Cardiac muscle cell (in vitro differentiated cells and primary cell): Measurements from ENCODE around the gene APBB2. TPM values are rescaled to one million over a fixed set of nuclear protein-coding genes. Genes with fewer than 3 reads are reported as not detected.

Experiments
- DNase-seq, 2 donors: peaks; one replicate each; pipeline versions ENCODE4 v3.0.0 to v3.0.0-alpha.2; 2010 to 2017; ENCODE audit warnings: low read depth in 1 of 2, low spot score in 1 of 2
- H3K27ac ChIP-seq: fragments of 200-600 bp; sonication (generic); 2 replicates; pipeline ENCODE4 v1.5.1; 2016
- H3K27me3 ChIP-seq: fragments of 200-600 bp; sonication (generic); 2 replicates; pipeline ENCODE4 v1.6.0; 2016; ENCODE audit warnings: control low read depth
- H3K36me3 ChIP-seq: fragments of 200-600 bp; sonication (generic); 2 replicates; pipeline ENCODE4 v1.5.1; 2016; ENCODE audit warnings: control low read depth
- H3K4me1 ChIP-seq: fragments of 200-600 bp; sonication (generic); 2 replicates; pipeline ENCODE4 v1.8.1; 2017; ENCODE audit warnings: low read depth, mild to moderate bottlenecking, mixed run types
- H3K4me3 ChIP-seq: fragments of 200-600 bp; sonication (generic); 2 replicates; pipeline ENCODE4 v1.5.1; 2016; ENCODE audit warnings: mild to moderate bottlenecking
- H3K9me3 ChIP-seq: fragments of 200-600 bp; sonication (generic); 2 replicates; pipeline ENCODE4 v1.5.1; 2017; ENCODE audit warnings: low read depth, mild to moderate bottlenecking, control low read depth
- polyA plus RNA-seq: library from polyadenylated mRNA; unstranded; fragments of >200 nt; fragmentation: Nextera tagmentation; extraction: Ambion mirVana; gene quantifications from 2 replicates; pipeline ENCODE4 v1.2.1, GENCODE V29; 2016
- total RNA-seq: library from RNA; depleted of rRNA; stranded (reverse); fragments of >200 nt; gene quantifications from 2 replicates; pipeline ENCODE4 v1.2.3, GENCODE V29; 2016
- TF ChIP-seq, protein P1 (sequence below): IDR thresholded peaks from 2 replicates; pipeline ENCODE4 v1.5.1; 2012; ENCODE audit warnings: low read depth, mild to moderate bottlenecking, low read length

The APBB2 gene
- total and polyA plus RNA-seq, 2 experiments from 2014 or later: 4.6 to 14.9 TPM

- peak overlapping the region; percentile 48 for H3K4me3 ChIP-seq
- peak; percentile 47 to 59 for DNase-seq
- H3K27ac ChIP-seq: no peak overlapping the region
- TF ChIP-seq, protein P1, sequence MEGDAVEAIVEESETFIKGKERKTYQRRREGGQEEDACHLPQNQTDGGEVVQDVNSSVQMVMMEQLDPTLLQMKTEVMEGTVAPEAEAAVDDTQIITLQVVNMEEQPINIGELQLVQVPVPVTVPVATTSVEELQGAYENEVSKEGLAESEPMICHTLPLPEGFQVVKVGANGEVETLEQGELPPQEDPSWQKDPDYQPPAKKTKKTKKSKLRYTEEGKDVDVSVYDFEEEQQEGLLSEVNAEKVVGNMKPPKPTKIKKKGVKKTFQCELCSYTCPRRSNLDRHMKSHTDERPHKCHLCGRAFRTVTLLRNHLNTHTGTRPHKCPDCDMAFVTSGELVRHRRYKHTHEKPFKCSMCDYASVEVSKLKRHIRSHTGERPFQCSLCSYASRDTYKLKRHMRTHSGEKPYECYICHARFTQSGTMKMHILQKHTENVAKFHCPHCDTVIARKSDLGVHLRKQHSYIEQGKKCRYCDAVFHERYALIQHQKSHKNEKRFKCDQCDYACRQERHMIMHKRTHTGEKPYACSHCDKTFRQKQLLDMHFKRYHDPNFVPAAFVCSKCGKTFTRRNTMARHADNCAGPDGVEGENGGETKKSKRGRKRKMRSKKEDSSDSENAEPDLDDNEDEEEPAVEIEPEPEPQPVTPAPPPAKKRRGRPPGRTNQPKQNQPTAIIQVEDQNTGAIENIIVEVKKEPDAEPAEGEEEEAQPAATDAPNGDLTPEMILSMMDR: no peak
- H3K9me3 ChIP-seq: no peaks in the 10 kb centered on the region
- H3K36me3 ChIP-seq: no peaks in the 10 kb centered on the region
- H3K4me1 ChIP-seq: no peaks in the 10 kb centered on the region
- peaks cover 33% of the 10 kb centered on the region for H3K27me3 ChIP-seq
Measured at GRCh38 chr4:41257257-41257901, 43.0 kb upstream of the APBB2 start.

DNA sequence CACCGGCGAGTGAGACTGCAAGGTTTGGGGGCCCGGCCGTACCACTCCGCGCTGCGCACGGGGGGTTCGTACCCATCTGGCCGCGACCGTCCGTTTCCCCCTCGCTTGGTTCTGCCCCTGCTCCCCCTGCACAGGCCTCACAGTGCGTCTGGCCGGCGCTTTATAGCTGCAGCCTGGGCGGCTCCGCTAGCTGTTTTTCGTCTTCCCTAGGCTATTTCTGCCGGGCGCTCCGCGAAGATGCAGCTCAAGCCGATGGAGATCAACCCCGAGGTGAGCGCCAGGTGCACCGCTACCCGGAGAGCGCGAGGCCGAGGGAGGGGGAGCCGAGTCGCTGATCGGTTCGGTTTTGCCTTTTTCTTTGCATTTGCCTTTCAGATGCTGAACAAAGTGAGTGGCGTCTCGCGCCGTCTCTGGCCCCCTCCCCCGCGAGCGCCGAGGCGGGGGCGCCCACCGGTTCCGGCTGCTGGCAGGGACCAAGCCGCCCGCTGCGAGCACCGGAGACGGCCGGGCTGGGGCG, 42.5 kb upstream of the APBB2 start, which contains the start of gene UCHL1:
Gene UCHL1, plus strand, starts transcription at position 189 of the 517 bp plus-strand sequence. Its CDS starts 49 bp downstream, at position 238.
- peak; percentile 80 to 93 for DNase-seq
- H3K9me3 ChIP-seq: no peaks in the 10 kb centered on the region
- peaks cover 33% of the 10 kb centered on the region for H3K27me3 ChIP-seq
- H3K27ac ChIP-seq: no peak within 1 kb of the TSS
- TF ChIP-seq, protein P1: no peak
- peak within 1 kb of the TSS; percentile 48 for H3K4me3 ChIP-seq
- H3K36me3 ChIP-seq: no peaks in the 10 kb centered on the region
- H3K4me1 ChIP-seq: no peaks in the 10 kb centered on the region

DNA sequence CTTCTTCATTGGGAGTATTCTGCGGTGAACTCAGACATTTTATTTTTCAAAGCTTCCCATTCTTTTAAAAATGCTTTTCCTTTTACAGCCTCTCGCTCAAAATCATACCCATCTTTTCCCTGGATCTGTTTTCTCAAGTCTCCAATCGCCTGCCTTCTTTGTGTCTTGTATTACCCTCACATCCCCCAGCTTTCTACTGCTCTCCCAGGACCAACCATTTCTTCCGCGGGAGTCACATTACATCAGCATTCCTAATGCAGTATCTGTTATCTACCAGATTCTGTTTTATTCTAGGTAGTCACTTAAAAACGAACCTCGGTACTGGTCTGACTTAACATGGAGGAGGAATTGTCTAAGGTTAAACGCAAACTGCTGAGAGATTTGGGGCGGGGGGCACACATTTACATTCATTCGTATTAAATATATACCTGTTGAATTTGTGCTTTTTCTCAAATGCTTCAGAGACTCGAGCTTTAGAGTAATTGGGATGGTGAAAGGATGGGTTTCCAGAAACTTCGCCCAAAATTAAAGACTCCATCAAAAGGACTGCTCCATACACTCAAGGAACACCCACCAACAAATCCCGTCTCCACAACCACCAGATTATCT, 41.9 kb upstream of the APBB2 start:
- Histone ChIP-seq H3K9me3 (no peaks in the 10 kb centered on the region), H3K27me3 (peaks cover 33% of the 10 kb centered on the region), H3K27ac (no peak overlapping the region), H3K4me1 (no peaks in the 10 kb centered on the region), H3K4me3 (peak overlapping the region; percentile 48), H3K36me3 (no peaks in the 10 kb centered on the region)
- TF ChIP-seq, protein P1: no peak
- peak; percentile 9 to 64 for DNase-seq

- H3K9me3 ChIP-seq: no peaks in the 10 kb centered on the region
- H3K4me3 ChIP-seq: no peak overlapping the region
- no peaks in the 10 kb centered on the region for H3K4me1 ChIP-seq
- TF ChIP-seq, protein P1: no peak
- H3K36me3 ChIP-seq: no peaks in the 10 kb centered on the region
- H3K27ac ChIP-seq: no peak overlapping the region
- peaks cover 8% of the 10 kb centered on the region for H3K27me3 ChIP-seq
- DNase-seq: no peak
Measured at GRCh38 chr4:41245983-41246382, 31.6 kb upstream of the APBB2 start.

- Histone ChIP-seq H3K27me3 (peaks cover 1% of the 10 kb centered on the region), H3K27ac (no peak overlapping the region), H3K4me1 (no peaks in the 10 kb centered on the region), H3K36me3 (no peaks in the 10 kb centered on the region), H3K9me3 (no peaks in the 10 kb centered on the region), H3K4me3 (no peak overlapping the region)
- DNase-seq: no peak
- TF ChIP-seq, protein P1: no peak
Measured at GRCh38 chr4:41241919-41242318, 27.6 kb upstream of the APBB2 start.
